Lung (tissue), 12 donors: Measurements from ENCODE around the gene ZDHHC8. TPM values are rescaled to one million over a fixed set of nuclear protein-coding genes. Genes with fewer than 3 reads are reported as not detected.

Source experiments
- ATAC-seq: fragments of 200-7000 bp; cut with Tn5 transposase; one replicate; pipeline ENCODE4 v1.9.1; 2020; ENCODE audit warnings: moderate number of reproducible peaks; ENCODE audit not compliant: insufficient read depth, low FRiP score
- DNase-seq, 3 donors: peaks; one replicate each; pipeline ENCODE4 v3.0.0-alpha.2; 2013 to 2017
- H3K27ac ChIP-seq, 2 donors: one replicate each; pipeline ENCODE4 v1.5.1; 2013; ENCODE audit warnings: mild to moderate bottlenecking in 2 of 2, moderate library complexity in 2 of 2, control low read depth in 1 of 2, inconsistent platforms in 1 of 2, low read depth in 1 of 2, low read length in 1 of 2
- H3K27me3 ChIP-seq, 3 donors: one replicate each; pipeline ENCODE4 v1.5.1; 2013; ENCODE audit warnings: low read length in 2 of 3; ENCODE audit not compliant: control insufficient read depth in 3 of 3, insufficient read depth in 3 of 3
- H3K36me3 ChIP-seq, 4 donors: one replicate each; pipeline ENCODE4 v1.5.1; 2013; ENCODE audit warnings: low read length in 4 of 4, mild to moderate bottlenecking in 1 of 4, moderate library complexity in 1 of 4; ENCODE audit not compliant: control insufficient read depth in 4 of 4, insufficient read depth in 4 of 4
- H3K4me1 ChIP-seq, 5 donors: one replicate each; pipeline ENCODE4 v1.5.1; 2013; ENCODE audit warnings: low read length in 5 of 5, mild to moderate bottlenecking in 2 of 5, moderate library complexity in 1 of 5; ENCODE audit not compliant: control insufficient read depth in 5 of 5, insufficient read depth in 5 of 5
- H3K4me3 ChIP-seq: one replicate; pipeline ENCODE4 v1.5.1; 2013; ENCODE audit warnings: mild to moderate bottlenecking, control low read depth, moderate library complexity
- H3K9ac ChIP-seq, 2 donors: one replicate each; pipeline ENCODE4 v1.5.1; 2013; ENCODE audit warnings: low read length in 2 of 2, control low read depth in 1 of 2; ENCODE audit not compliant: insufficient read depth in 1 of 2
- H3K9me3 ChIP-seq, 4 donors: one replicate each; pipeline ENCODE4 v1.5.1; 2013; ENCODE audit warnings: low read length in 3 of 4, mild to moderate bottlenecking in 1 of 4, moderate library complexity in 1 of 4; ENCODE audit not compliant: control insufficient read depth in 4 of 4, insufficient read depth in 3 of 4
- WGBS, 2 donors: extraction: QIAGEN DNeasy Blood & Tissue Kit; methylation state at CpG; one replicate each; pipeline ENCODE4 v1.1.7; 2013; 5-methylcytosine and 5-hydroxymethylcytosine counted together
- polyA plus RNA-seq, 2 donors: library from polyadenylated mRNA; stranded (reverse); fragments of 200-250 nt; gene quantifications; one replicate each; pipeline ENCODE4 v1.2.1, GENCODE V29; 2013
- total RNA-seq, 2 donors: library from RNA; depleted of rRNA in 1 of 2; stranded (reverse); fragments of >200 nt in 1 of 2; gene quantifications; one replicate each; pipeline ENCODE4 v1.2.1, GENCODE V29; 2014 to 2021
- TF ChIP-seq, protein P1 (sequence below): IDR thresholded peaks from 2 replicates; pipeline ENCODE4 v1.5.1; 2012; ENCODE audit warnings: mild to moderate bottlenecking; ENCODE audit errors: control extremely low read depth, extremely low read depth
- donor health status: control.
- donor health status: control.
- donor health status: Bipolar disorder and iron deficiency.
- donor health status: healthy.
- donor health status: DM: yes; HTN: yes; CAD: no.

ZDHHC8 gene
- total and polyA plus RNA-seq, 4 donors: 28.4 to 75.1 (median 35.5) TPM

DNA sequence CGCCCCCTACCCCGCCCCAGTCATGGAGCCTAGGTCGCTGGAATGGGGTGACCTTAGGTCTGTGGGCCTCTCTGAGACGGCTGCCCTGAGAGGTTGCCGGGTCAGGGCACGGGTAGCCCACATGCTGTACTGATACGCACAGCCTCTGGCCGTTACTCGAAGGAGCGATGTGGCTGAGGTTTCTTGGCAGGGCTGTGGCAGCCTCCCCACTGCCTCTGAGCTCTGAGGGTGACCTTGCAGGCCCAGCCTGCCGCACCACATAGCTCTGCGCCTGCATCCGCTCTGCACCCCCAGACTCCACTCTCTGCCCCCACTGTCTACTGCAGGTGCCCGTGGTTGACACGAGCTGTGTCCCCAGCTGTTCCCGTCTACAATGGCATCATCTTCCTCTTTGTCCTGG, 7.3 kb downstream of the ZDHHC8 start:
- no peak overlapping the region for H3K9ac ChIP-seq
- H3K9me3 ChIP-seq: no peaks in the 10 kb centered on the region
- H3K4me3 ChIP-seq: no peak overlapping the region
- 89 to 90% methylated on average over 16 of the region's 16 CpGs for WGBS, 2 donors
- DNase-seq (no peak), ATAC-seq (no peak)
- H3K27me3 ChIP-seq: no peaks in the 10 kb centered on the region
- TF ChIP-seq, protein P1, sequence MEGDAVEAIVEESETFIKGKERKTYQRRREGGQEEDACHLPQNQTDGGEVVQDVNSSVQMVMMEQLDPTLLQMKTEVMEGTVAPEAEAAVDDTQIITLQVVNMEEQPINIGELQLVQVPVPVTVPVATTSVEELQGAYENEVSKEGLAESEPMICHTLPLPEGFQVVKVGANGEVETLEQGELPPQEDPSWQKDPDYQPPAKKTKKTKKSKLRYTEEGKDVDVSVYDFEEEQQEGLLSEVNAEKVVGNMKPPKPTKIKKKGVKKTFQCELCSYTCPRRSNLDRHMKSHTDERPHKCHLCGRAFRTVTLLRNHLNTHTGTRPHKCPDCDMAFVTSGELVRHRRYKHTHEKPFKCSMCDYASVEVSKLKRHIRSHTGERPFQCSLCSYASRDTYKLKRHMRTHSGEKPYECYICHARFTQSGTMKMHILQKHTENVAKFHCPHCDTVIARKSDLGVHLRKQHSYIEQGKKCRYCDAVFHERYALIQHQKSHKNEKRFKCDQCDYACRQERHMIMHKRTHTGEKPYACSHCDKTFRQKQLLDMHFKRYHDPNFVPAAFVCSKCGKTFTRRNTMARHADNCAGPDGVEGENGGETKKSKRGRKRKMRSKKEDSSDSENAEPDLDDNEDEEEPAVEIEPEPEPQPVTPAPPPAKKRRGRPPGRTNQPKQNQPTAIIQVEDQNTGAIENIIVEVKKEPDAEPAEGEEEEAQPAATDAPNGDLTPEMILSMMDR: no peak
- H3K36me3 ChIP-seq: peaks cover 0 to 43% (median 0%) of the 10 kb centered on the region in 4 donors
- H3K27ac ChIP-seq: no peak overlapping the region
- H3K4me1 ChIP-seq: peaks cover 0 to 33% (median 8%) of the 10 kb centered on the region in 5 donors

DNA sequence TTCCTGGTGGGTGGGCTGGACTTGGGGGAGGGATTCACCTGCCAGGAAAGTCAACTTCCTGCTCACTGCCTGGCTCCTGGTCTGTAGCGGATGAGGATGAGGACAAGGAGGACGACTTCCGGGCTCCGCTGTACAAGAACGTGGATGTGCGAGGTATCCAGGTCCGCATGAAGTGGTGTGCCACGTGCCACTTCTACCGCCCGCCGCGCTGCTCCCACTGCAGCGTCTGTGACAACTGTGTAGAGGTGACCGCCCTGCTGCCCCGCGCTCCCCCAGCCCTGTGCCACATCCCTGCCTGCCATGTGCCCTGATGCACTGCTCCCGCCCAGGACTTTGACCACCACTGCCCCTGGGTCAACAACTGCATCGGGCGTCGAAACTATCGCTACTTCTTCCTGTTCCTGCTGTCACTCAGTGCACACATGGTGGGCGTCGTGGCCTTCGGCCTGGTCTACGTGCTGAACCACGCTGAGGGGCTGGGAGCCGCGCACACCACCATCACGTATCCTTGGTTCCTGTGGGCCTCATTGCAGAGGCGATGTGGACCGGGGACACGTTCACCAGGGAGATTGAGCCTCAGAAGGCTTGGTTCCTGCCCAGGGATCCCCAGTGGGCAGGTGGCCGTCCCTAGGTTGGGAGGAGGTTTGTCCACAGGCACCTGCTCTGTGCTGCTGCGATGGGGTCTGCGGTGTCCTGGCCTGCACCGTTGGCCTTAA, 7.9 kb downstream of the ZDHHC8 start:
- ATAC-seq (no peak), DNase-seq (no peak)
- Histone ChIP-seq H3K4me3 (no peak overlapping the region), H3K9me3 (no peaks in the 10 kb centered on the region), H3K4me1 (peaks cover 0 to 27% (median 8%) of the 10 kb centered on the region in 5 donors), H3K36me3 (peaks cover 0 to 43% (median 0%) of the 10 kb centered on the region in 4 donors), H3K27ac (no peak overlapping the region), H3K9ac (no peak overlapping the region), H3K27me3 (no peaks in the 10 kb centered on the region)
- WGBS, 2 donors: 95 to 97% methylated on average over 36 of the region's 36 CpGs
- TF ChIP-seq, protein P1: no peak

DNA sequence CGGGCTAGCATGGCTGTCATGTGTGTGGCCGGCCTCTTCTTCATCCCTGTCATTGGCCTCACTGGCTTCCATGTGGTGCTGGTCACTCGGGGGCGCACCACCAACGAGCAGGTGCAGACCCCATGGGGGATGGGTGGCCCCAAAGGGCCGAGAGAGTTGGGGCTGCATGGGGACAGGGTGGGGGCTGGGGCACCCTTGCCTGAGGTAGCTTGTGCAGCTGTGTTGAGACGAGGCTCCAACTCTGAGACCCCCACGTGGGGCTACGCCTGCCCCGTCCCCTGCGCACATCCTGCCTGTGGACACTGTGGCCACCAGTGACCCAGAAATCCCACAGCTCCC, 8.5 kb downstream of the ZDHHC8 start:
- TF ChIP-seq, protein P1: no peak
- Histone ChIP-seq H3K36me3 (peaks cover 0 to 46% (median 0%) of the 10 kb centered on the region in 4 donors), H3K4me1 (peaks cover 0 to 26% (median 7%) of the 10 kb centered on the region in 5 donors), H3K27me3 (no peaks in the 10 kb centered on the region), H3K27ac (no peak overlapping the region), H3K9ac (no peak overlapping the region), H3K4me3 (no peak overlapping the region), H3K9me3 (no peaks in the 10 kb centered on the region)
- no peak for ATAC-seq
- DNase-seq: no peak
- WGBS, 2 donors: 93 to 96% methylated on average over 11 of the region's 11 CpGs
